Neural cell (in vitro differentiated cells): ENCODE data around the gene MCC.

ENCODE experiments used
- CTCF ChIP-seq: fragments of 450-650 bp; IDR thresholded peaks from 2 replicates; pipeline ENCODE4 v1.5.1; 2014; ENCODE audit warnings: antibody characterized with exemption, mild to moderate bottlenecking, moderate library complexity; ENCODE audit not compliant: poor library complexity, severe bottlenecking
- POLR2AphosphoS5 ChIP-seq: IDR thresholded peaks from 2 replicates; pipeline ENCODE4 v1.6.1; 2012

GRCh38 chr5:113380807-113381326, 107.4 kb downstream of the MCC start:
- TF ChIP-seq POLR2AphosphoS5: no peak
- TF ChIP-seq CTCF: no peak
